MCF 10A (cell line): ENCODE data around the gene POMT2. TPM values are rescaled to one million over a fixed set of nuclear protein-coding genes. Genes with fewer than 3 reads are reported as not detected.
"Not testable (repeated sequence)": the region's sequence is repeated elsewhere in the genome, so short reads cannot be mapped to it uniquely, and the experiment has no call there.

ENCODE experiments used
- BruUV-seq: library from RNA; stranded (reverse); fragments of 400-500 nt; replicated peaks from 2 replicates; lab custom pipeline; 2021; lab: Mats Ljungman, UMichigan
- CTCF ChIA-PET: fragments of 300-600 bp; sonication (Branson Sonifier 250); formaldehyde crosslinking; extraction: SDS; loops from one replicate; lab custom pipeline; 2021; ENCODE audit warnings: antibody characterized with exemption, inconsistent platforms; lab: Yijun Ruan, JAX
- POLR2A ChIA-PET: fragments of 300-600, 350-650 bp; sonication (Branson Sonifier 250); formaldehyde crosslinking; extraction: SDS; loops from one replicate; lab custom pipeline; 2020; ENCODE audit warnings: antibody characterized with exemption, inconsistent platforms; lab: Yijun Ruan, JAX
- DNase-seq: peaks from one replicate; pipeline ENCODE4 v3.0.0-alpha.2; 2018; ENCODE audit not compliant: unreplicated experiment
- H3K27ac Mint-ChIP-seq: one replicate; pipeline ENCODE4 v1.8.0; 2022; ENCODE audit warnings: mild to moderate bottlenecking, low read depth, mixed read lengths; ENCODE audit not compliant: unreplicated experiment
- H3K27me3 Mint-ChIP-seq: one replicate; pipeline ENCODE4 v1.8.0; 2022; ENCODE audit warnings: mixed read lengths; ENCODE audit not compliant: insufficient read depth, unreplicated experiment
- H3K36me3 Mint-ChIP-seq: one replicate; pipeline ENCODE4 v1.8.0; 2022; ENCODE audit warnings: mild to moderate bottlenecking, moderate library complexity, mixed read lengths; ENCODE audit not compliant: insufficient read depth, unreplicated experiment
- H3K4me1 Mint-ChIP-seq: one replicate; pipeline ENCODE4 v1.8.0; 2022; ENCODE audit warnings: mixed read lengths; ENCODE audit not compliant: insufficient read depth, unreplicated experiment
- H3K4me3 Mint-ChIP-seq: one replicate; pipeline ENCODE4 v1.8.0; 2022; ENCODE audit warnings: mild to moderate bottlenecking, moderate library complexity, mixed read lengths; ENCODE audit not compliant: unreplicated experiment
- H3K9me3 Mint-ChIP-seq: one replicate; pipeline ENCODE4 v1.8.0; 2022; ENCODE audit warnings: mixed read lengths; ENCODE audit not compliant: unreplicated experiment
- intact Hi-C: fragments of 100-400 bp; cut with micrococcal nuclease; formaldehyde crosslinking; loops from 2 replicates; pipeline ENCODE4 v1.14.1; 2022
- total RNA-seq: library from RNA; stranded (reverse); gene quantifications from 2 replicates; pipeline ENCODE4 v1.2.3, GENCODE V29; 2022
- TF ChIP-seq, protein P1 (sequence below): fragments of 200-600 bp; IDR thresholded peaks from one replicate; pipeline ENCODE4 v1.8.0; 2022; ENCODE audit warnings: antibody characterized with exemption, mild to moderate bottlenecking; ENCODE audit not compliant: unreplicated experiment

POMT2 gene
- total RNA-seq, 1 experiment from 2014 or later, result 32.1 TPM

DNA sequence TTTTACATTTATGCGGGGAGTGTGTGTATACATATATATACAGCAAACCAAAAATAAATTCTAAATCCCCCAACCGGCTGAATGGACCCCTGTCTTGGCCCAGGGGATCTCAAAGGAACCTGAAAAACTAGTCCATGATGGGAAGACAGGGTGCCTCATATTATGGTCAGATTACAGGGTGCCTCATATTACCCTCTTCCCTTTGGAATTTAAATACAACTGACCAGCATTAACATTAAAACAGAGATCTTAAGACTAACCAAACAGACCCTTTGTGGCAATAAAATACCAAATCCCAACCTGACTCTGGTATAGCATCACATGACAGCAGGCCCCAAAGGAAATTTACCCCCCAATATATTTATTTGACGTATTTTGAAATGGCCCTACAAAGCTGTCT, 17.2 kb upstream of the POMT2 start:
- intact Hi-C loops, result no loop called here
- BruUV-seq, result no TSS peak
- H3K4me3 Mint-ChIP-seq, result no peak overlapping the region
- H3K36me3 Mint-ChIP-seq, result peaks cover 19% of the 10 kb centered on the region
- H3K27ac Mint-ChIP-seq, result no peak overlapping the region
- TF ChIP-seq, protein P1, sequence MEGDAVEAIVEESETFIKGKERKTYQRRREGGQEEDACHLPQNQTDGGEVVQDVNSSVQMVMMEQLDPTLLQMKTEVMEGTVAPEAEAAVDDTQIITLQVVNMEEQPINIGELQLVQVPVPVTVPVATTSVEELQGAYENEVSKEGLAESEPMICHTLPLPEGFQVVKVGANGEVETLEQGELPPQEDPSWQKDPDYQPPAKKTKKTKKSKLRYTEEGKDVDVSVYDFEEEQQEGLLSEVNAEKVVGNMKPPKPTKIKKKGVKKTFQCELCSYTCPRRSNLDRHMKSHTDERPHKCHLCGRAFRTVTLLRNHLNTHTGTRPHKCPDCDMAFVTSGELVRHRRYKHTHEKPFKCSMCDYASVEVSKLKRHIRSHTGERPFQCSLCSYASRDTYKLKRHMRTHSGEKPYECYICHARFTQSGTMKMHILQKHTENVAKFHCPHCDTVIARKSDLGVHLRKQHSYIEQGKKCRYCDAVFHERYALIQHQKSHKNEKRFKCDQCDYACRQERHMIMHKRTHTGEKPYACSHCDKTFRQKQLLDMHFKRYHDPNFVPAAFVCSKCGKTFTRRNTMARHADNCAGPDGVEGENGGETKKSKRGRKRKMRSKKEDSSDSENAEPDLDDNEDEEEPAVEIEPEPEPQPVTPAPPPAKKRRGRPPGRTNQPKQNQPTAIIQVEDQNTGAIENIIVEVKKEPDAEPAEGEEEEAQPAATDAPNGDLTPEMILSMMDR, result no peak
- DNase-seq, result no peak
- no peaks in the 10 kb centered on the region for H3K27me3 Mint-ChIP-seq
- ChIA-PET CTCF (no interaction called here), POLR2A (no interaction called here)
- peaks cover 6% of the 10 kb centered on the region for H3K4me1 Mint-ChIP-seq
- no peaks in the 10 kb centered on the region for H3K9me3 Mint-ChIP-seq

GRCh38 chr14:77337255-77337654, 16.6 kb upstream of the POMT2 start:
- H3K27me3 Mint-ChIP-seq, intact Hi-C loops, BruUV-seq, H3K27ac Mint-ChIP-seq, H3K4me3 Mint-ChIP-seq, H3K4me1 Mint-ChIP-seq, H3K9me3 Mint-ChIP-seq, DNase-seq: not testable (repeated sequence)
- peaks cover 16% of the 10 kb centered on the region for H3K36me3 Mint-ChIP-seq
- ChIA-PET POLR2A (interaction anchor here (0.7 kb wide), 2 partner anchors 18 to 40 kb away, joined by 3 read pairs; partner anchors contain the start of genes SAMD15 and TMED8), CTCF (interaction anchor here (0.6 to 0.7 kb wide), 2 partner anchors 531 to 824 kb away, joined by 3 read pairs; no protein-coding TSS in a partner anchor)

DNA sequence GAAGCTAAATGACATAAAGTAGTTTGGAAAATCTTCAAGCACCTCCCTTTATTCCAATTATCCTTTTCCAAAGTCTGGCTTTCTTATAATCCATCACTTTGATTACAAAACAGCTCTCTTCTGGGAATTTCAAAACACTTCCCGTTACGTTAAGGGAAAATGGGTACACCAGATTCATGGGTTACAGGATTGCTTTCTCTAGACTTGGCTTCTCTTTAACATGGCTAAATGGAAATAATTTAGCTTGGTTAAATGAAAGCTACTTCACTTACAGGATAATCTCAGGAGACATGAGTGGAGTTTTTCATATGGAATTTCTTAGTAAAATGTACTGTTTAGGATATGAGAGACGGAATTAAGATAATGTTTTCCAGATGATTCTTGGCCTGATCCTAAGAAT, 14.9 kb upstream of the POMT2 start:
- CTCF ChIA-PET, result interaction anchor here (1.6 kb wide), 1 partner anchor 10 kb away, joined by 5 read pairs; no protein-coding TSS in a partner anchor
- TF ChIP-seq, protein P1, result no peak
- no peak overlapping the region for H3K27ac Mint-ChIP-seq
- no peak overlapping the region for H3K4me3 Mint-ChIP-seq
- H3K9me3 Mint-ChIP-seq, result no peaks in the 10 kb centered on the region
- H3K4me1 Mint-ChIP-seq, result peaks cover 6% of the 10 kb centered on the region
- H3K27me3 Mint-ChIP-seq, result no peaks in the 10 kb centered on the region
- POLR2A ChIA-PET, result interaction anchor here (0.8 to 1.4 kb wide), 2 partner anchors 14 to 41 kb away, joined by 3 to 11 read pairs; partner anchors contain the start of genes GSTZ1, POMT2, SAMD15 and TMED8
- BruUV-seq, result no TSS peak
- DNase-seq, result no peak
- intact Hi-C loops, result no loop called here
- peaks cover 4% of the 10 kb centered on the region for H3K36me3 Mint-ChIP-seq

GRCh38 chr14:77329872-77330271, 9.2 kb upstream of the POMT2 start:
- BruUV-seq, result no TSS peak
- no peak overlapping the region for H3K4me3 Mint-ChIP-seq
- POLR2A ChIA-PET, result interaction anchor here (0.9 kb wide), 1 partner anchor 13 kb away, joined by 3 read pairs; no protein-coding TSS in a partner anchor

More at GRCh38 chr14:77329872-77330271, 9.2 kb upstream of the POMT2 start:
- TF ChIP-seq, protein P1, result no peak
- H3K27ac Mint-ChIP-seq, result no peak overlapping the region
- no peaks in the 10 kb centered on the region for H3K4me1 Mint-ChIP-seq
- CTCF ChIA-PET, result interaction anchor here (0.6 kb wide), 1 partner anchor 79 kb away, joined by 3 read pairs; no protein-coding TSS in a partner anchor
- H3K36me3 Mint-ChIP-seq, result no peaks in the 10 kb centered on the region
- H3K9me3 Mint-ChIP-seq, result no peaks in the 10 kb centered on the region
- intact Hi-C loops, result no loop called here
- DNase-seq, result no peak
- no peaks in the 10 kb centered on the region for H3K27me3 Mint-ChIP-seq
